SK-N-MC (cell line): ENCODE data around the gene ISLR2.

Source experiments
- EZH2 ChIP-seq: fragments of 200-600 bp; sonication (generic); IDR thresholded peaks from one replicate; pipeline ENCODE4 v1.6.1; 2017; ENCODE audit warnings: antibody characterized with exemption
- FOXP2 ChIP-seq: optimal IDR thresholded peaks from 2 replicates; pipeline ENCODE3; 2011; ENCODE audit warnings: mild to moderate bottlenecking, moderate library complexity; ENCODE audit not compliant: insufficient read depth; ENCODE audit errors: extremely low read length, control extremely low read depth
- POLR2AphosphoS5 ChIP-seq: IDR thresholded peaks from 2 replicates; pipeline ENCODE4 v1.6.1; 2012; ENCODE audit warnings: mild to moderate bottlenecking, low read depth, low read length, borderline replicate concordance

DNA sequence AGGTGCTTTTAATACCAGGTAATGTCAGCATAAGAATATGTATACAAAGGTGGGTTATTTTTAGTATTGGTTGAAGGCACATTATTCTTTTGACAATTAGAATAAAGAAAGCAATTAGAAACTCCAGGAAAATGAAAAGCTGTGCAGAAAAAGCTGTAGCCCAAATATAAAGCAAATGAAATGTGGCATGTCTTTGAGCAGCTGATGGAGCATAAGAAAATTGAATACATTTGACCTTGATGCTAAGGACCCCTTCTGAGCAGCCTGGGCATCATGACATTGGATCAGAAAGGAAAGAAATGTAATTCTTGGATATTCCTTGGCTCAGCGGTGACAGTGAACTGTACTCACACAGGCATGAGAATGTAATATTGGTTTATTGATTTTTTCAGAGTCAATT is 35.1 kb downstream of the ISLR2 start:
- TF ChIP-seq EZH2 (no peak), POLR2AphosphoS5 (no peak), FOXP2 (no peak)
